ENCODE data around the gene MRPL43. TPM values are rescaled to one million over a fixed set of nuclear protein-coding genes. Genes with fewer than 3 reads are reported as not detected.

The MRPL43 gene
- total and polyA plus RNA-seq, 10 donors = 38.3 to 92.4 (median 51.0) TPM

DNA sequence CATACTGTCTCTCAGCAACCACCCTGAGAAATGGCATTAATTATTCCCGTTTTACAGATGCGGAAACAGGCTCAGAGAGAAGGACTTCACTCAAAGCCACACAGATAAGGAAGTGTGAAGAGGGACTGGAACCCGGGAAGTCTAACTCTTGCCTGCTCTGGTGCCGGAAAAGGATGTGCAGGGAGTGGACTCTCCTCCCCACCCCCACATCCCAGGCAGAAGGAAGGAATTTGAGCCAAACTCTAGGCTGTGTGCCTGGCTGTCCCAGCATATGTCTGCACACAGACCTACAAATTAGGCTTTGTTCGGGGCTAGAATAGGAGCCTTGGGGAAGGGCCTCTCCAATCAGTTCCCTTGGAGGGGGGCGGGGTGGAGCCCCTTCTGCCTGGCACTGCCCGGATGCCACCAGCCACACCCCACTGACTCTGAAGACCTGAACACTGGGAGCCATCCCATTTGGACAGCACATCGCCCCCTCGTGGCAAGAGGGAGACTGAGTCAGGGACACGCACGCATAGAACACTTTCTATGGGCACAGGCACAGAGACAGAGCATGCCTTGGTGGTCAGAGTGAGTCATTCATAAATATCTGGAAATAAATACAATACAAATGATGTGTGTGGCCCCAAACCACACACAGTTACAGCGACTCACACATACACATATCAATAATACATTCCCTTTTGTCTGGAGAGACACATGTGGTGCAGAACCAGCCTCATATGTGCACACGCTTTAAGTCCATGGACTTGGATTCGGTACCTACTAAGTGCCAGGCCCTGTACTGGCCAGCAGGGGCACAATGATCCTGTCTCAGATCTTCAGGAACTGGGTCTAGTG lies 25.4 kb upstream of the MRPL43 start:
- H3K36me3 ChIP-seq = no peaks in the 10 kb centered on the region
- peak; percentile 89 for DNase-seq
- WGBS, 5 donors = 18 to 33% (median 22%) methylated on average over 8 to 14 of the region's 14 CpGs
- H3K4me3 ChIP-seq = no peak overlapping the region
- TF ChIP-seq POLR2A (IDR thresholded peaks at IDR 0.05) (no peak), POLR2AphosphoS5 (IDR thresholded peaks at IDR 0.05) (peak; percentile 47 to 73 (median 64))
- TF ChIP-seq, protein P1, sequence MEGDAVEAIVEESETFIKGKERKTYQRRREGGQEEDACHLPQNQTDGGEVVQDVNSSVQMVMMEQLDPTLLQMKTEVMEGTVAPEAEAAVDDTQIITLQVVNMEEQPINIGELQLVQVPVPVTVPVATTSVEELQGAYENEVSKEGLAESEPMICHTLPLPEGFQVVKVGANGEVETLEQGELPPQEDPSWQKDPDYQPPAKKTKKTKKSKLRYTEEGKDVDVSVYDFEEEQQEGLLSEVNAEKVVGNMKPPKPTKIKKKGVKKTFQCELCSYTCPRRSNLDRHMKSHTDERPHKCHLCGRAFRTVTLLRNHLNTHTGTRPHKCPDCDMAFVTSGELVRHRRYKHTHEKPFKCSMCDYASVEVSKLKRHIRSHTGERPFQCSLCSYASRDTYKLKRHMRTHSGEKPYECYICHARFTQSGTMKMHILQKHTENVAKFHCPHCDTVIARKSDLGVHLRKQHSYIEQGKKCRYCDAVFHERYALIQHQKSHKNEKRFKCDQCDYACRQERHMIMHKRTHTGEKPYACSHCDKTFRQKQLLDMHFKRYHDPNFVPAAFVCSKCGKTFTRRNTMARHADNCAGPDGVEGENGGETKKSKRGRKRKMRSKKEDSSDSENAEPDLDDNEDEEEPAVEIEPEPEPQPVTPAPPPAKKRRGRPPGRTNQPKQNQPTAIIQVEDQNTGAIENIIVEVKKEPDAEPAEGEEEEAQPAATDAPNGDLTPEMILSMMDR (IDR thresholded peaks at IDR 0.05 in 8 of 11, conservative IDR thresholded peaks at IDR 0.05 in 3 of 11) = peak; percentile 73 to 97 (median 90)
- H3K27ac ChIP-seq = peak overlapping the region in 7 of 8 donors; percentile 36 to 77 (median 57)
- peaks cover 0 to 23% (median 6%) of the 10 kb centered on the region in 7 donors for H3K27me3 ChIP-seq (replicated peaks in 1 of 7)
- intact Hi-C loops (cut with DNase I; ENCODE audit: low total_unique reads) = no loop called here
- H3K4me1 ChIP-seq = peaks cover 10 to 43% (median 22%) of the 10 kb centered on the region in 6 donors
- no peaks in the 10 kb centered on the region for H3K9me3 ChIP-seq

DNA sequence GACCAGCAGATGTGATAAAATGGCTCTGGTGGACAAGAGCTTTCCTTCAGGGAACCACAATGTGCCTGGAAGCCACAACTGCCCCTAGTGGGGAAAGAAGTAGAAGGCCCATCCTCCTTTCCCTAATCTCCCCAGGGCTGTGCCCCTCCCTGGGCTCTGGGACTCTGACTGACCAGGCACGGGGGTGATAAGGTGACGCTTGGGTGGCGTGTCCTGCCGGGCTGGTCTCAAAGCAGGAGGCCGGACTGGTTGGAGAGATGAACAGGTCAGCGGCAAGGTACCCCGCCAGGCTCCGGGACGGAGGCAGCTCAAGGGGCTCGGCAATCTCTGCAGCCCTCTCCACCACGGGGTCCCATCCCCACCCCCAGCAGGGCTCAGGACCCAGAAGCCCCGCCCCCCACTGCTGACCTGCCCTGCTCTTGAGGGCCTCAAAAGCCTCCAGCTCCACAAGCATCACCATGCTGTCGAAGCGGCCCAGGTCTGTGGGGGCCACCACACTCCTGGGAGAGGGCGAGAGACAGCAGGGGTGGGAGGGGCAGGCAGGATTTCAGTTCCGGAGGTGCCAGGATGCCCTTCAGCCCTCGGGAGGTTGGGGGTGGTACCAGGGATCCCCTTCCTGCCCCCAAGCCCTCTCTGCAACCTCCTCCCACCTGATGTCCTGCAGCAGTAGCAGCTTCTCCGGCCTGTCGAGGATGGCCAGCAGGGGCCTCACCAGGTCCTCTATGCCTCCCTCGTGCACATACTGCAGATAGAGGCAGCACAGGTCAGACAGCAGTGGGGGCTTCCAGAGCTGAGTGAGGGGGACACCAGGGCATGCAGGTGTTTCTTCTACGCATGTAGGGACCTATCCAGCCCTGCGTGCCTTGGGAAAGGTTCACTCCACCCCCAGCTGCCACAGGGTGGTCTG lies 24.5 kb upstream of the MRPL43 start:
- peak; percentile 74 for DNase-seq
- Histone ChIP-seq H3K27me3 (replicated peaks in 1 of 7) (peaks cover 0 to 15% (median 2%) of the 10 kb centered on the region in 7 donors), H3K4me3 (no peak overlapping the region), H3K27ac (peak overlapping the region in 6 of 8 donors; percentile 47 to 77 (median 58)), H3K9me3 (no peaks in the 10 kb centered on the region), H3K4me1 (peaks cover 10 to 50% (median 24%) of the 10 kb centered on the region in 6 donors), H3K36me3 (peaks cover 0 to 8% (median 5%) of the 10 kb centered on the region in 6 donors)
- WGBS, 5 donors = 74 to 79% (median 78%) methylated on average over 13 to 22 of the region's 22 CpGs
- TF ChIP-seq, protein P1 (IDR thresholded peaks at IDR 0.05 in 8 of 11, conservative IDR thresholded peaks at IDR 0.05 in 3 of 11) = no peak
- TF ChIP-seq POLR2AphosphoS5 (IDR thresholded peaks at IDR 0.05) (no peak), POLR2A (IDR thresholded peaks at IDR 0.05) (no peak)
- intact Hi-C loops (cut with DNase I; ENCODE audit: low total_unique reads) = no loop called here

DNA sequence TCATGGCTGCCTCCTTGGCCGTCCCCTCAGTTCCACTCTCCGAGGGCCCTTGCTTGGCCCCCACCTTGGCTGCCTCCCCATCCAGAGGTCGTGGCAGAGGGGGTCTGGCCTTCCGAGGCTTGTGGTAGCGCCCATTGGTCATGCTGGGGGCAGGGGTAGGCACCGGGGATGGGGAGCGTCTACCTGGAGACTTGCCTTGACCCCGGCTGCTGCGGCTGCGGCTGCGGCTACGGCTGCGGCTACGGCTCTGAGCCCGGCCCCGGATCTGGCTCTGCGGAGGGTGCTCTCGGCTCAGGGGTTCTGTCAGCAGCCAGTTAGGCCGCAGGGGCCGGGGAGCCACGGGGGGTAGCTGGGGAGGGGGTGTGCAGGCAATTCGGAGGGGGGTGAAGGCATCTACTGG lies 23.0 kb upstream of the MRPL43 start:
- no peak overlapping the region for H3K27ac ChIP-seq
- intact Hi-C loops (cut with DNase I; ENCODE audit: low total_unique reads) = no loop called here
- 87 to 95% (median 91%) methylated on average over 4 to 22 of the region's 22 CpGs for WGBS, 5 donors
- H3K36me3 ChIP-seq = peaks cover 0 to 23% (median 17%) of the 10 kb centered on the region in 6 donors
- peaks cover 0 to under 1% (median 0%) of the 10 kb centered on the region in 7 donors for H3K27me3 ChIP-seq (replicated peaks in 1 of 7)
- H3K4me1 ChIP-seq = peaks cover 10 to 63% (median 24%) of the 10 kb centered on the region in 6 donors
- no peaks in the 10 kb centered on the region for H3K9me3 ChIP-seq
- H3K4me3 ChIP-seq = no peak overlapping the region
- DNase-seq = no peak
- TF ChIP-seq POLR2AphosphoS5 (IDR thresholded peaks at IDR 0.05) (no peak), POLR2A (IDR thresholded peaks at IDR 0.05) (no peak)
- TF ChIP-seq, protein P1 (IDR thresholded peaks at IDR 0.05 in 8 of 11, conservative IDR thresholded peaks at IDR 0.05 in 3 of 11) = no peak
